GM18907 (cell line): ENCODE data around the gene SOCS3.
"Not testable (repeated sequence)": the region's sequence is repeated elsewhere in the genome, so short reads cannot be mapped to it uniquely, and the experiment has no call there.

Source experiments
- ATAC-seq: cut with Tn5 transposase; IDR thresholded peaks from one replicate; pipeline ENCODE4 v1.9.1; 2021; ENCODE audit warnings: mild to moderate bottlenecking, moderate library complexity; ENCODE audit not compliant: unreplicated experiment

Gene SOCS3

GRCh38 chr17:78313735-78314648 is 45.9 kb downstream of the SOCS3 start:
- no peak for ATAC-seq

GRCh38 chr17:78309659-78310255 is 50.1 kb downstream of the SOCS3 start:
- ATAC-seq, result not testable (repeated sequence)

GRCh38 chr17:78307887-78308638 is 51.8 kb downstream of the SOCS3 start:
- ATAC-seq, result no peak

GRCh38 chr17:78306913-78307312 is 53.0 kb downstream of the SOCS3 start:
- no peak for ATAC-seq
